Stimulated activated CD8-positive, alpha-beta memory T cell treated with anti-CD3 and anti-CD28 coated beads, Interleukin-2, amount 100 ng/mL, for 48 hours (primary cell): ENCODE results near the gene UFSP2.

ENCODE experiments used
- DNase-seq, 2 donors: peaks; one replicate each; pipeline ENCODE4 v3.0.0-alpha.2; 2020; ENCODE audit warnings: low read depth in 2 of 2

The UFSP2 gene, protein sequence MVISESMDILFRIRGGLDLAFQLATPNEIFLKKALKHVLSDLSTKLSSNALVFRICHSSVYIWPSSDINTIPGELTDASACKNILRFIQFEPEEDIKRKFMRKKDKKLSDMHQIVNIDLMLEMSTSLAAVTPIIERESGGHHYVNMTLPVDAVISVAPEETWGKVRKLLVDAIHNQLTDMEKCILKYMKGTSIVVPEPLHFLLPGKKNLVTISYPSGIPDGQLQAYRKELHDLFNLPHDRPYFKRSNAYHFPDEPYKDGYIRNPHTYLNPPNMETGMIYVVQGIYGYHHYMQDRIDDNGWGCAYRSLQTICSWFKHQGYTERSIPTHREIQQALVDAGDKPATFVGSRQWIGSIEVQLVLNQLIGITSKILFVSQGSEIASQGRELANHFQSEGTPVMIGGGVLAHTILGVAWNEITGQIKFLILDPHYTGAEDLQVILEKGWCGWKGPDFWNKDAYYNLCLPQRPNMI

DNA sequence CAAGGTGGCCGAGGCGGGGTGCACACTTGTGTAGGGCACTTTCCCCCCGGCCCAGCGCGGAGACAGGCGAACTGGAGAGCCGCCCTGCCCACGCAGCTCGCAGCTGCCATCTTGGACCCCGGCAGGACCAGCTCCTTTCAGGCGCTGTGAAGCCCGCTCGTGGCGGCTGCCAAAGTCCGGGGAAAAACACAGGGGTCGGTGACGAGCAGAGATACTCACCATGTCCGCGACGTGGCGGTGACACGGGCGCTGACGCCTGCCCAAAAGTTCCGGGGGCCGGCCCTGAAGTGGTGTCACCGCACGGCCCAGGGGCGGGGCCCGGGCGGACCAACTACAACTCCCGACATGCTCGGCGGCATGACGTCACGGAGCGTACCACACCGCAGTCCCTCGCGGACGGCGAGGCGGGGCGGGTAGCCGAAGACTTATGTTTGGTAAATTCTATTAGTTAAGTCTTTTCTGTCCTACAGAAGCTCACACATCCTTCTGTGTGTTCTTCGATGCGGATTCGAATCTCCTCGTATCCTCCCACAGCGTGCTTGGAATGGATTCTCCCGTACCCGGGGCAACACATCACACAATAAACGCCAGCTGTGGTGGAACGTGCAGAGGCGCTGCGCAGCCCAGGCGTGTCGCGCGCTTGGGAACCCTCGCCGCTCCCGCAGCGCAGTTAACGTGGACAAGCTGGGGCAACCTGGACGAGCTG is at the start of gene UFSP2:
UFSP2 (minus strand) TSS at position 318 of the 706 bp plus-strand sequence; CDS start at position 222, 96 bp downstream.
- DNase-seq, result peak; percentile 69 to 87

DNA sequence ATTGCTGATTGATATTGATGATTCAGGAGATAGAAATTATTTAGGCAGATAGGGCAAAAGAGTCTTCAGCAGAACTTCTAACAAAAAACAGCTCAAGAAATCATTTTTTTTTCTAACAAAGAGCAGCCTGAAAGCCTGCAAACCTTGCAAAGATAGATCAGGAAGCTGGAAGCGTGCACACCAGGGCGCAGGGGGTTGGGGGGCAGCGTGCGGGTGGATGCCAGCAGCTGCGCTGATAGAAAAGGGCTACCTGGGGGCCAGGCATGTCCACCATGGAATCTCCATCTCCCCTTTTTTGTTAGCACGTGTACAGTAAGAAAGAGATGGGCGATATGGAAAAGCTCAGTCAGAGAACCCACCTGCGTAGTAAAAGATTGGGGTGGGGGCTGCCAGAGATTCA is 47.5 kb upstream of the UFSP2 start:
- DNase-seq, result no peak

GRCh38 chr4:185472103-185472542 is 46.4 kb upstream of the UFSP2 start:
- no peak for DNase-seq

DNA sequence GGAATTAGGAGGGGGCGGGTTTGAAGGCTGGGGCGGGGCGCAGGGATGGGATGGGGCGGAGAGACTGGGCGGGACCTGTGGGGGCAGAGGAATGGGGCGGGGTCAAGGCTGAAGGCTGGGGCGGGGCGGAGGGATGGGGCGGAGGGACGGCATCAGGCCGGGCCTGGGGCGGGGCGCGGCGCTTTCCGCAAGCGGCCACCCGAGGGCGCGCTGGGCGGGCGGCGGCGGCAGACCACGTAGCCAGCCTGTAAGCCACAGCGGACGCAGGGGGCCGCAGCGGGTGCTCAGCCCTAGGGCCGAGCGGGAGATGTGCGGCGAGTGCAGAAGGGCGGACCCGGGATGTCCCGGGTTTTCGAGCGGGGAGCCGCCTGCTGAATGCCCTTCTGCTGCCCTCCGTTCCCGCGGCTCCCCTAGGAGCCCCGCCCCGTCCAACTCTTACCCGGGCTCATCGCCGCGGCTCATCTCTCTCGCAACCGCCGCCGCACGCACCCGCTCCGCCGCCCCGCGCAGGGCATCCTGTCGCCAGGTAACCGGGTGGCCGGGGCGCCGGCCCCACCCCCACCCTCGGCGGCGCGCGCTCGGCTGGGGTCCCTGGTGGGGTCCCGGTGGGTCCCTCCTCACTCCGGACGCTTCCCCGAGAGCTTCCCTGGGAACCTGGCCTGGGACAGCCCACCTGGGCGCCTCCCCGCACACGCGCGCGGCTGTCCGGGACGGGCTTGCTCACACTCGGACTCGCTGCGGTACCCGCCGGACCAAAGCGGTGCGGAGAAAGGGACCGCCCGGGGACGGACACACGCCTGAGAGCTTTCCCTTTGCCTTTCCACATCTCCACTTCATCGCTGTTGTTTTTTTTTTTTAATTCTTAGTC is 45.7 kb upstream of the UFSP2 start, which contains the start of gene CCDC110:
CCDC110 (minus strand) TSS at position 499 of the 868 bp plus-strand sequence; CDS start at position 449, 50 bp downstream.
- peak; percentile 82 to 83 for DNase-seq

- DNase-seq, result no peak
These were observed 44.9 kb upstream of the UFSP2 start for GRCh38 chr4:185470501-185471195.

DNA sequence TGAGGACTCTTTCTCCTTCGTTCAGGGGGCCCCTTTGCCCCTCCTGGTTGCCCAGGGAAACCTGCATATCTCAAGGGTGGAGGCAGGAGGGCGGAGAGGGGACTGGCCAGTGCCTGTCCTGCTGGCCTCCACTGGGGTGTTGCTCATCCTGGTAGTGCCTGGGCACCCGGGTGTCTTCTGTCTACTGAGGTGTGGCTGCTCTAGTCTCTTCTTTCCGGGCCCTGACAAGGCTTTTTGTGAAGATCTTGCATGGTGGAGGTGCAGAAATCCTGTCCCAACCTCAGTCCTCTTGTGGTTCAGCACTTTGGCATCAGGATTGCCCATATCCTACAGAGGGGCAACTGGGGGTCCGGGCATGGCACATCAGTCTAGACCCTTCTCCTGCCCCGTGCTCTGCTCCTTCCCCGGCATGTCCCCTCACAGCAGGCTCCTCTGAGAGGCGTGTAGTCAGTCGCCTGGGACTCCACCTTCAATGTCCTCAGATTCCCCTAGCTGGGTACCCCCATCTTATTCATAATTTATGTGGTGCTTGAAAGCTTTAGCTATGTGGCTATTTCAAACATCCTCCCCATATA is 43.9 kb upstream of the UFSP2 start:
- DNase-seq, result no peak

DNA sequence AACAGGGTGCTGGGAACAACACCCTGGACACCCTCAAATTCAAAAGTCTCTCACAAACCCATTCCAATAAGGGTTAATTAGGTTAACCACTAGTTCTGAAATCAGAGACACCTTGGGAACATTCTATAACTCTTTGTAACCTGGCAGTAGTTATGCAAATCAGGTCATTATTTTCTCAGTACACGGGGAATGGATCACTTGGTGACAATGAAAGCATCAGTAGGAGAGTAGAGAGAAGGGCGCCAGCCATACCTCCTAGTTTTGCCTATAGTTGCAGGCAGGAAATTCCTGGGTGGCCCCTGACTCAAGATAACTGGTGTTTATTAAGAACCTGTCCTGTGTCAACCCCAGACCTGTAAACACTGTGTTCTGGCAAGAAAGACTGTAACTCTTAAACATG is 43.2 kb upstream of the UFSP2 start:
- DNase-seq, result no peak

DNA sequence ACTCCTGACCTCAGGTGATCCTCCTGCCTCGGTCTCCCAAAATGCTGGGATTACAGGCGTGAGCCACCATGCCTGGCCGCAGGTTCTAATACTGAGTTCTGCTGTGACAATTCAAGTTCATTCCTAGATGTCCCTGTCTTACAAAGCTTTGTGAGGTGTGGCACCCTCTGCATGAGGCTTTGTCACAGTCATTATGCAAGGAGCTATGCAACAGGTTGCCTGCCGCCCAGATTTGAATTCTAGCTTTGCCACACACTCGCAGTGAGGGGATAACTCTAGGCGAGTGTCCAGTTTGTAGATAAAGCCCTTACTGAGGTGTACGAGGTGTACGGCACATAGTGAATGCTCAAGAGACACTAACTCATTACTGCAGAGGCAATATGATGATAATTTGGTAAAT is 42.2 kb upstream of the UFSP2 start:
- DNase-seq, result no peak

DNA sequence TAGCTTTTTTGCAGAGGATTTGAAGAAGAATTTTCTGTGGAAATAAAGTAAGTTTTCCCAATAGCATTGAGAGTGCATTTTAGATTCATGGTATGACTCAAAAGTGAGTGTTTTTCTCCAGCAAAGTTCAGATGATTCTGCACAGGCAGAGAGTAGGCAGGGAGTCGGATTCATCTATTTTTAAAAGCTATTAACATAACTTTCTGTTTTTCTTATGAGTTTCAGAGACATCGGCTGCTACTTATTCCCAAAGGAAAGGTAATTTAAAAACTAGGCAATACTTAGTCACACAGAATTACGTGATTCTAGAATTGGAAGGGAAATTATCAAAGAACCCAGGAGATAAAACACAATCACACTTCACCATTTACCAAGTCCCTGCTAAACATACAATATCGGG is 41.3 kb upstream of the UFSP2 start:
- no peak for DNase-seq

- DNase-seq, result no peak
These were observed 39.9 kb upstream of the UFSP2 start for GRCh38 chr4:185465707-185466106.

DNA sequence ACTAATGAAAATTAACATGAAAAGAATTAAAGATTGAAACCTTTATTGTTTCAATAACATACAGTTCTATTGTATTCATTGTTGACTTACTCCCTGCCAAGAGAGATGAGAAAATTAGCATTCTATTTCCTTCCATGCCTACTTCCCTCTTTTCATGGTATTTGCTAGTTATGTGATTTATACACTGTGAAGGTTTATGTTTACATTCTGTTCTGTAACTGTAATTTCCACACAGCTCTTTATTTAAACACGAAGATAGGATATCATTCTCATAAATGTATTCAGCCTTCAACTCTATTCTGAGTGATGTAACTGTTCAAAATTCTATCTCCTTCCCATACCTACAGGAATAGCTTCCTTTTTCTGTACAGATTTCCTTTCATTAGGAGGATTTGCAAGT is 39.1 kb upstream of the UFSP2 start:
- no peak for DNase-seq

DNA sequence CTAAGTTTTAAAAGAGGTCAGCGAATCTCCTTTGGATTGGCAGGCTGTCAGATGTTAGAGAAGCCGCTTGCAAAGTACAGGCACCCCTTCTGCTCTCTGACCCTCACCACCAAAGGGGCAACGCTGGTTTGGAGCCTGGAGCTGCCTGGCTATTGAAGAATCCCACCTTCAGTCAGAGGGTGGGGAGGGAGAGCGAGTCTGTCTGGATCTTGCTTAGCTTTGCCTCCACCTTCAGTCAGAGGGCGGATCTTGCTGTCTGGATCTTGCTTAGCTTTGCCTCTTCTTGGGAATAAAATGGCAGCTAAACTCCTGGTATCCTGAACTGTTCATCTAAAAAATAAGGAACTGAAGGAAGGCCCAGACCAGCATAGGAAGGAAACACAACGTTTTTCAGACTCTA is 38.4 kb upstream of the UFSP2 start:
- DNase-seq, result no peak

- DNase-seq, result no peak
These were observed 37.8 kb upstream of the UFSP2 start for GRCh38 chr4:185463541-185463940.

GRCh38 chr4:185461565-185461964 is 35.8 kb upstream of the UFSP2 start:
- DNase-seq, result no peak

DNA sequence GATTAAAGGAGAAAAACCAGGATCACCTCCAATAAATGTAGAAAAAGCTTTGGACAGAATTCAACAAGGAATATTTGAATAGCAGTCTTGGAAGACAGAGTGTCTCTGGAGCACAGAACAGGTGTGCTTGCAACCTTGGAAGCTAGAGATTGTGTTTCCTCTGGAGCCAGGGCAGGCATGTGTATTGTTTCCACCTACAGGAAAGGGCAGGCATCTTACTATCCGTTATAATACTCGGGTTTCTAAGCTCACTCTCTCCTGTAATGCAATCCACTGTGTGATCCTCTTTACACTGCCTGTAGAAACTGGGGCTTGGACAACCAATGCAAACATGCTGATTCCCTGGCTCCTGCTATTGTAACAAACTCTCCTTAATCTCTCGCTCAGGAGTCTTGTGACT is 31.4 kb upstream of the UFSP2 start:
- no peak for DNase-seq

GRCh38 chr4:185456131-185456530 is 30.4 kb upstream of the UFSP2 start:
- no peak for DNase-seq

GRCh38 chr4:185445209-185445608 is 19.4 kb upstream of the UFSP2 start:
- DNase-seq, result no peak

DNA sequence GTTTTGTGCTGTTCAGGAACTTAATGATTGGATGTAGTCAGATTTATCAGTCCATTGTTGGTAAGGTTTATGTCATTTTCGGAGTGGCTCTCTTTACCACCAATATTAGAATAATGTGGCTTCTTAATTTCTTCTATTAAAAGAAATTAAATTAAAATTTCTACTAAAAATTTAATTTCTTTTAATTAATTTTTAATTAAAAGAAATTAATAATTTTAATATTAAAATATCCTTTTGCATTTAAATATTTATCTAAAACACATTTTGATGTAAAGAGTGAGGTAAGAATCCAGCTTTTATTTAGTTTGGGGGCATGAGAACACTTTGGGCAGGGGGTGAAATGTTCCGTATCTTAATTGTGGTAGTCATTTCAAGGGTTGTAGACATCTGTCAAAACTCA is 15.7 kb upstream of the UFSP2 start:
- DNase-seq, result no peak

GRCh38 chr4:185437809-185438208 is 12.0 kb upstream of the UFSP2 start:
- no peak for DNase-seq

GRCh38 chr4:185435466-185435865 is 9.7 kb upstream of the UFSP2 start:
- no peak for DNase-seq

- no peak for DNase-seq
These were observed 3.9 kb upstream of the UFSP2 start for GRCh38 chr4:185429660-185430059.
